HepG2 (cell line): Measurements from ENCODE around the gene FGFBP2. TPM values are rescaled to one million over a fixed set of nuclear protein-coding genes. Genes with fewer than 3 reads are reported as not detected.
A peak's percentile ranks its signal among the peaks of the same experiment; 100 is the strongest.

Source experiments
- ATAC-seq: fragments of 200-7000 bp; cut with Tn5 transposase; 3 replicates; pipeline ENCODE4 v1.9.1; 2020; ENCODE audit warnings: mild to moderate bottlenecking, moderate library complexity
- BruUV-seq: library from RNA; stranded (reverse); fragments of 400-500 nt; replicated peaks from 2 replicates; lab custom pipeline; 2021; lab: Mats Ljungman, UMichigan
- CTCF ChIA-PET: fragments of 300-600 bp; formaldehyde crosslinking; extraction: SDS; loops from one replicate; lab custom pipeline; 2021; ENCODE audit warnings: low total read pairs, inconsistent platforms, low intra/inter-chr PET ratio; lab: Yijun Ruan, JAX
- POLR2A ChIA-PET: fragments of 350-600 bp; sonication (Branson Sonifier 250); formaldehyde crosslinking; loops from one replicate; lab custom pipeline; 2020; ENCODE audit warnings: antibody characterized with exemption, inconsistent platforms; lab: Yijun Ruan, JAX
- DNase-seq: peaks from one replicate; pipeline ENCODE4 v3.0.0-alpha.2; 2015; ENCODE audit warnings: low spot score
- FAIRE-seq: peaks from 3 replicates; lab custom pipeline; 2011; peaks lifted over from hg19 to GRCh38; lab: Jason Lieb, UNC
- H2AFZ ChIP-seq: one replicate; pipeline ENCODE4 v1.6.1; 2011; ENCODE audit warnings: low read length, inconsistent platforms
- H3K27ac ChIP-seq: fragments of 300-600 bp; 3 replicates; pipeline ENCODE4 v1.8.0; 2011; ENCODE audit warnings: mixed run types, mild to moderate bottlenecking, mixed read lengths, low read length, inconsistent platforms; ENCODE audit not compliant: insufficient read depth; ENCODE audit errors: extremely low read length
- H3K27me3 ChIP-seq, 2 experiments: fragments of 200-600 bp in 1 of 2; 2 replicates in 1 of 2; 3 replicates in 1 of 2; pipeline versions ENCODE4 v1.6.0 to v1.8.0; 2011; ENCODE audit warnings: low read length in 2 of 2, mild to moderate bottlenecking in 2 of 2, moderate library complexity in 2 of 2, inconsistent platforms in 1 of 2; ENCODE audit not compliant: insufficient read depth in 2 of 2, control insufficient read depth in 1 of 2
- H3K36me3 ChIP-seq, 2 experiments: fragments of 200-600 bp in 1 of 2; replicated peaks in 1 of 2; 2 replicates in 1 of 2; 3 replicates in 1 of 2; pipeline versions ENCODE4 v1.5.1 to v1.8.0; 2011; ENCODE audit warnings: low read length in 2 of 2, inconsistent platforms in 1 of 2; ENCODE audit not compliant: insufficient read depth in 2 of 2, control insufficient read depth in 1 of 2
- H3K4me1 ChIP-seq: 2 replicates; pipeline ENCODE4 v1.5.1; 2012; ENCODE audit warnings: low read length, inconsistent platforms; ENCODE audit not compliant: insufficient read depth
- H3K4me2 ChIP-seq: 2 replicates; pipeline ENCODE4 v1.6.0; 2011; ENCODE audit warnings: low read depth, low read length, inconsistent platforms
- H3K4me3 ChIP-seq, 3 experiments: fragments of 200-600 bp in 1 of 3; sonication (generic), shearing (Covaris generic) in 1 of 3; replicated peaks in 1 of 3; 2 replicates each; pipeline ENCODE4 v1.5.1; 2011 to 2016; ENCODE audit warnings: low read length in 3 of 3, inconsistent platforms in 2 of 3, low read depth in 2 of 3, mild to moderate bottlenecking in 2 of 3, control low read depth in 1 of 3, mixed read lengths in 1 of 3; ENCODE audit not compliant: insufficient read depth in 1 of 3
- H3K79me2 ChIP-seq: one replicate; pipeline ENCODE4 v1.6.1; 2011; ENCODE audit warnings: low read length, inconsistent platforms; ENCODE audit not compliant: insufficient read depth
- H3K9ac ChIP-seq: 2 replicates; pipeline ENCODE4 v1.6.0; 2011; ENCODE audit warnings: mild to moderate bottlenecking, low read depth, low read length, inconsistent platforms; ENCODE audit not compliant: insufficient read depth
- H3K9me3 ChIP-seq: 2 replicates; pipeline ENCODE4 v1.5.1; 2012; ENCODE audit warnings: mild to moderate bottlenecking, low read length
- H4K20me1 ChIP-seq: 2 replicates; pipeline ENCODE4 v1.6.0; 2011; ENCODE audit warnings: inconsistent platforms, mild to moderate bottlenecking, low read length, moderate library complexity; ENCODE audit not compliant: insufficient read depth
- AHR ChIP-seq: IDR thresholded peaks from 2 replicates; pipeline ENCODE4 v1.6.1; 2018; ENCODE audit warnings: missing genetic modification reagents, missing compliant biosample characterization
- ATF1 ChIP-seq: IDR thresholded peaks from 2 replicates; pipeline ENCODE4 v1.6.1; 2016; ENCODE audit warnings: mild to moderate bottlenecking, control low read depth
- BATF2 ChIP-seq: sonication (generic); formaldehyde crosslinking; IDR thresholded peaks from 2 replicates; pipeline ENCODE4 v1.8.0; 2022; ENCODE audit warnings: mild to moderate bottlenecking, missing genetic modification reagents, moderate library complexity
- HDAC2 ChIP-seq: sonication (generic); formaldehyde crosslinking; IDR thresholded peaks from 2 replicates; pipeline ENCODE4 v1.4.0; 2020; ENCODE audit warnings: missing genetic modification reagents
- JUNB ChIP-seq: sonication (generic); formaldehyde crosslinking; IDR thresholded peaks from 2 replicates; pipeline ENCODE4 v1.8.0; 2022; ENCODE audit warnings: missing genetic modification reagents, mild to moderate bottlenecking, borderline replicate concordance
- NONO ChIP-seq, 2 experiments: fragments of 450-650 bp in 1 of 2; sonication (generic) in 1 of 2; formaldehyde crosslinking in 1 of 2; IDR thresholded peaks in 1 of 2; conservative IDR thresholded peaks in 1 of 2; 2 replicates each; pipeline versions ENCODE4 v1.6.1 to v1.8.0; 2017 to 2022; ENCODE audit warnings: mild to moderate bottlenecking in 1 of 2, missing genetic modification reagents in 1 of 2, moderate library complexity in 1 of 2
- PHF21A ChIP-seq: sonication (generic); formaldehyde crosslinking; IDR thresholded peaks from 2 replicates; pipeline ENCODE4 v1.5.0; 2020; ENCODE audit warnings: mild to moderate bottlenecking, missing genetic modification reagents
- TAF1 ChIP-seq: sonication (generic); formaldehyde crosslinking; IDR thresholded peaks from 2 replicates; pipeline ENCODE4 v1.4.0; 2020; ENCODE audit warnings: missing genetic modification reagents
- ZFP62 ChIP-seq: sonication (generic); formaldehyde crosslinking; IDR thresholded peaks from 2 replicates; pipeline ENCODE4 v1.4.0; 2020; ENCODE audit warnings: missing genetic modification reagents
- WGBS: methylation state at CpG from one replicate; pipeline ENCODE4 v1.1.6; 2017; ENCODE audit warnings: low lambda C conversion rate; 5-methylcytosine and 5-hydroxymethylcytosine counted together
- in situ Hi-C: cut with HindIII; loops from 2 replicates; pipeline ENCODE4 v1.10.0; 2017; ENCODE audit warnings: low pct_unique_long_range_greater_than_20kb; ENCODE audit not compliant: extremely low pct_ligation_motif_present
- intact Hi-C: fragments of 100-400 bp; cut with micrococcal nuclease; formaldehyde crosslinking; loops from one replicate; pipeline ENCODE4 v1.10.0; 2022; ENCODE audit not compliant: unreplicated experiment
- polyA plus RNA-seq, 8 experiments: library from polyadenylated mRNA; depleted of rRNA in 3 of 8; stranded (reverse) in 7 of 8; unstranded in 1 of 8; fragments of >200 nt; fragmentation: Illumina TruSeq in 4 of 8; extraction: Trizol in 4 of 8; gene quantifications; 2 replicates each; pipeline versions ENCODE4 v1.2.1 to v1.2.3, GENCODE V29; 2011 to 2016; ENCODE audit warnings: low read depth in 4 of 8, missing spikeins in 1 of 8, mixed read lengths in 1 of 8; ENCODE audit not compliant: insufficient read depth in 1 of 8
- total RNA-seq, 5 experiments: library from RNA; depleted of rRNA; stranded (reverse); fragments of >200 nt; fragmentation: Illumina TruSeq; extraction: Trizol; gene quantifications; 2 replicates each; pipeline ENCODE4 v1.2.3, GENCODE V29; 2016; ENCODE audit warnings: low read depth in 1 of 5
- TF ChIP-seq, protein P1 (sequence below): sonication (generic); formaldehyde crosslinking; IDR thresholded peaks from 2 replicates; pipeline ENCODE4 v1.4.0; 2020; ENCODE audit warnings: missing genetic modification reagents, borderline replicate concordance

FGFBP2 gene
- total and polyA plus RNA-seq, 2 of the 13 experiments (the other 11 are each of a cell fraction or from before 2014, with no cell fraction given), result not detected

- no peak overlapping the region for H3K4me3 ChIP-seq
- ATAC-seq, result peak; percentile 62
- no peak overlapping the region for H3K27ac ChIP-seq
- no peak for DNase-seq
- TF ChIP-seq AHR (CRISPR knock-in tag) (no peak), HDAC2 (CRISPR knock-in tag) (no peak), BATF2 (CRISPR knock-in tag) (no peak), ZFP62 (CRISPR knock-in tag) (no peak), NONO (IDR thresholded peaks at IDR 0.05) (no peak), NONO (CRISPR knock-in tag; conservative IDR thresholded peaks at IDR 0.05) (no peak), JUNB (CRISPR knock-in tag) (no peak), ATF1 (CRISPR knock-in tag) (no peak), TAF1 (no peak), PHF21A (CRISPR knock-in tag) (no peak)
- TF ChIP-seq, protein P1, sequence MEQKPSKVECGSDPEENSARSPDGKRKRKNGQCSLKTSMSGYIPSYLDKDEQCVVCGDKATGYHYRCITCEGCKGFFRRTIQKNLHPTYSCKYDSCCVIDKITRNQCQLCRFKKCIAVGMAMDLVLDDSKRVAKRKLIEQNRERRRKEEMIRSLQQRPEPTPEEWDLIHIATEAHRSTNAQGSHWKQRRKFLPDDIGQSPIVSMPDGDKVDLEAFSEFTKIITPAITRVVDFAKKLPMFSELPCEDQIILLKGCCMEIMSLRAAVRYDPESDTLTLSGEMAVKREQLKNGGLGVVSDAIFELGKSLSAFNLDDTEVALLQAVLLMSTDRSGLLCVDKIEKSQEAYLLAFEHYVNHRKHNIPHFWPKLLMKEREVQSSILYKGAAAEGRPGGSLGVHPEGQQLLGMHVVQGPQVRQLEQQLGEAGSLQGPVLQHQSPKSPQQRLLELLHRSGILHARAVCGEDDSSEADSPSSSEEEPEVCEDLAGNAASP, result no peak
- ChIA-PET POLR2A (interaction anchor here (1.0 kb wide), 1 partner anchor 522 kb away, joined by 4 read pairs; no protein-coding TSS in a partner anchor), CTCF (interaction anchor here (1.2 to 2.0 kb wide), 4 partner anchors 38 to 522 kb away, joined by 3 to 13 read pairs (median 6); partner anchors contain the start of gene FGFBP2)
- no peak overlapping the region for H3K9ac ChIP-seq
- intact Hi-C loops, result loop anchor here (1.0 kb wide), 4 partner anchors 38 to 522 kb away; partner anchors contain the start of gene FGFBP2
- no peak for FAIRE-seq
- no TSS peak for BruUV-seq
- no peak overlapping the region for H2AFZ ChIP-seq
- H3K4me2 ChIP-seq, result no peak overlapping the region
- 44% methylated on average over 12 of the region's 12 CpGs for WGBS
- no peaks in the 10 kb centered on the region for H3K79me2 ChIP-seq
- in situ Hi-C loops, result loop anchor here (5.0 kb wide), 1 partner anchor 39 kb away; the partner anchor contains the start of gene FGFBP2
- H3K27me3 ChIP-seq, result no peaks in the 10 kb centered on the region
- H3K9me3 ChIP-seq, result no peaks in the 10 kb centered on the region
- no peaks in the 10 kb centered on the region for H3K4me1 ChIP-seq
- H4K20me1 ChIP-seq, result no peaks in the 10 kb centered on the region
- no peaks in the 10 kb centered on the region for H3K36me3 ChIP-seq
These were observed 37.9 kb upstream of the FGFBP2 start for GRCh38 chr4:16000708-16001483.
